ENCODE results near the gene COG4. TPM values are rescaled to one million over a fixed set of nuclear protein-coding genes. Genes with fewer than 3 reads are reported as not detected.

The COG4 gene
- total RNA-seq, 1 donor from 2014 or later: 48.4 TPM

DNA sequence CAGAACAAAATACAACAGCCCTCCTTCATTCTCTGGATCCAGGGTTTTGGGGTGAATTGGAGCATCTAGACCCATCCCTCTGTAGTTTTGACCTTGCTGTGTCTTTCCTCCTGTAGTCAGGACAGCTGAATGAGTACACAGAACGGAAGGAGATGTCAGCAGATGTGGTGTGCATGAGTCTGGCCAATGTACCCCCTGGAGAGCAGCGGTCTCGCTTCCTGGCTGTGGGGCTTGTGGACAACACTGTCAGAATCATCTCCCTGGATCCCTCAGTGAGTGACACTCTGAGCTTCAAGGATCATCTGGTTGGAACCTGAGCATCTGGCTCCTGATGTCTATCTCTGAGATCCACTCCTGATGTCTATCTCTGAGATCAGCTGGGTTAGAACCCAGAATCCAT lies 32.7 kb upstream of the COG4 start:
- no peaks in the 10 kb centered on the region for H3K9me3 Mint-ChIP-seq (ENCODE audit: low read depth)
- H3K27ac Mint-ChIP-seq (ENCODE audit: unreplicated experiment): no peak overlapping the region
- H3K27me3 Mint-ChIP-seq (ENCODE audit: low read depth): no peaks in the 10 kb centered on the region
- H3K36me3 Mint-ChIP-seq (ENCODE audit: low read depth): peaks cover 52% of the 10 kb centered on the region
- TF ChIP-seq, protein P1, sequence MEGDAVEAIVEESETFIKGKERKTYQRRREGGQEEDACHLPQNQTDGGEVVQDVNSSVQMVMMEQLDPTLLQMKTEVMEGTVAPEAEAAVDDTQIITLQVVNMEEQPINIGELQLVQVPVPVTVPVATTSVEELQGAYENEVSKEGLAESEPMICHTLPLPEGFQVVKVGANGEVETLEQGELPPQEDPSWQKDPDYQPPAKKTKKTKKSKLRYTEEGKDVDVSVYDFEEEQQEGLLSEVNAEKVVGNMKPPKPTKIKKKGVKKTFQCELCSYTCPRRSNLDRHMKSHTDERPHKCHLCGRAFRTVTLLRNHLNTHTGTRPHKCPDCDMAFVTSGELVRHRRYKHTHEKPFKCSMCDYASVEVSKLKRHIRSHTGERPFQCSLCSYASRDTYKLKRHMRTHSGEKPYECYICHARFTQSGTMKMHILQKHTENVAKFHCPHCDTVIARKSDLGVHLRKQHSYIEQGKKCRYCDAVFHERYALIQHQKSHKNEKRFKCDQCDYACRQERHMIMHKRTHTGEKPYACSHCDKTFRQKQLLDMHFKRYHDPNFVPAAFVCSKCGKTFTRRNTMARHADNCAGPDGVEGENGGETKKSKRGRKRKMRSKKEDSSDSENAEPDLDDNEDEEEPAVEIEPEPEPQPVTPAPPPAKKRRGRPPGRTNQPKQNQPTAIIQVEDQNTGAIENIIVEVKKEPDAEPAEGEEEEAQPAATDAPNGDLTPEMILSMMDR (IDR thresholded peaks at IDR 0.05): no peak
- H3K4me1 Mint-ChIP-seq (ENCODE audit: low read depth): peaks cover 30% of the 10 kb centered on the region
- DNase-seq (ENCODE audit: low spot score): no peak
- no peak overlapping the region for H3K4me3 Mint-ChIP-seq (ENCODE audit: unreplicated experiment)

DNA sequence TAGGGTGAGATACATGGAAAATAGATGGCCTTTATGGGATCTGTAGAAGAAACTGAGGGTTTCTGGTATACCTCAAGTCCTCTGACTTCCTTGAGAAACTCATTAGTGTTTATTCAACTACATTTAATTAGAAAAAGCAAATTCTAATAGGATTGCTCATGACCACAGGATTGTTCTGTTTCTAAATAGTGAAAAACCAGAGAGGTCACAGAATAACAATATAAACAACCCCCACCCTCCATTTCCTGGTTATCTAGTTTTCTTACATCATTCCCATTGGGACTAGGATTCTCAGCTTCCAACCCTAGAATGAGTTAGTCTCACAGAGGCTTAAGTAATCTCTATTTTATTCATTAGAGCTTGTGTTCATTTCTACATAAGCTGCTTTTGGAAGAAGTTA lies 30.3 kb upstream of the COG4 start:
- no peaks in the 10 kb centered on the region for H3K9me3 Mint-ChIP-seq (ENCODE audit: low read depth)
- H3K4me3 Mint-ChIP-seq (ENCODE audit: unreplicated experiment): no peak overlapping the region
- H3K27me3 Mint-ChIP-seq (ENCODE audit: low read depth): no peaks in the 10 kb centered on the region
- H3K4me1 Mint-ChIP-seq (ENCODE audit: low read depth): peaks cover 38% of the 10 kb centered on the region
- peak overlapping the region; percentile 82 for H3K27ac Mint-ChIP-seq (ENCODE audit: unreplicated experiment)
- TF ChIP-seq, protein P1 (IDR thresholded peaks at IDR 0.05): no peak
- DNase-seq (ENCODE audit: low spot score): no peak
- H3K36me3 Mint-ChIP-seq (ENCODE audit: low read depth): peaks cover 59% of the 10 kb centered on the region

DNA sequence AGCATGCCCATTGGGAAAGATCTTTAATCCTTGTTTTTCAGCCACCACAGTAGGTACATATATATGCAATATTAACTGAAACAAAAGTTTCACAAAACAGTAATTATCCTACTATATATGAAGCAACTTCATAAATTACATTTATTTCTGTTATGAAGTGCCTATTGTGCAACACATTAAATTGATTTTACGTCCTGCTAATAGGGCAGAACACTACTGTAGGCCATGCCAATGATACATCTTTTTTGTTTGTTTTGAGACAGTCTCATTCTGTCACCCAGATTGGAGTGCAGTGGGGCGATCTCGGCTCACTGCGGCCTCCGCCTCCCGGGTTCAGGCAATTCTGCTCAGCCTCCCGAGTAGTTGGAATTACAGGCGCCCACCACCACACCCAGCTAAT lies 29.3 kb upstream of the COG4 start:
- Mint-ChIP-seq H3K4me1 (ENCODE audit: low read depth) (peaks cover 40% of the 10 kb centered on the region), H3K27me3 (ENCODE audit: low read depth) (no peaks in the 10 kb centered on the region), H3K9me3 (ENCODE audit: low read depth) (no peaks in the 10 kb centered on the region)

DNA sequence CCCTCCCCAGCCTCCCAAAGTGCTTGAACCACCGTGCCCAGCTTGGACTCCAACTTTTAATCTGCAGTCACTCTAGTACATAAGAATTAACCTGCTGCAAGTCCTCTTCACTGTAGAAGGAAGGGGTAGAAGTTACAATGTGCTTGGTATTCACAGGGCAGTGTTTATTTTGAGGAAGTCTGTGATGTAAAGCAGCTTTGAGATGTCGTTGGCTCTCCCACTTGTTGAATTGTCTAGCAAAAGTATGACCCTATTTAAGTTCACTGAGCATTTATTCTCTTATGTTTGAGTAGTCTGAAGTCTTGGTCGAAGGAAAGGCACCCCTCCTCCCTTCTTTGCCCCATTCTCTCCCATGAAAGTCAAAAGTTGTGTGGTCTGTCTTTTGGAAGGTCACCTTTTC lies 28.4 kb upstream of the COG4 start:
- Mint-ChIP-seq H3K4me3 (ENCODE audit: unreplicated experiment) (no peak overlapping the region), H3K36me3 (ENCODE audit: low read depth) (peaks cover 56% of the 10 kb centered on the region), H3K27ac (ENCODE audit: unreplicated experiment) (peak overlapping the region; percentile 69), H3K9me3 (ENCODE audit: low read depth) (no peaks in the 10 kb centered on the region), H3K27me3 (ENCODE audit: low read depth) (no peaks in the 10 kb centered on the region), H3K4me1 (ENCODE audit: low read depth) (peaks cover 40% of the 10 kb centered on the region)
- TF ChIP-seq, protein P1 (IDR thresholded peaks at IDR 0.05): no peak
- DNase-seq (ENCODE audit: low spot score): no peak

More for the DNA sequence above, 29.3 kb upstream of the COG4 start:
- Mint-ChIP-seq H3K36me3 (ENCODE audit: low read depth) (peaks cover 64% of the 10 kb centered on the region), H3K27ac (ENCODE audit: unreplicated experiment) (no peak overlapping the region), H3K4me3 (ENCODE audit: unreplicated experiment) (no peak overlapping the region)
- no peak for DNase-seq (ENCODE audit: low spot score)
- TF ChIP-seq, protein P1 (IDR thresholded peaks at IDR 0.05): no peak

DNA sequence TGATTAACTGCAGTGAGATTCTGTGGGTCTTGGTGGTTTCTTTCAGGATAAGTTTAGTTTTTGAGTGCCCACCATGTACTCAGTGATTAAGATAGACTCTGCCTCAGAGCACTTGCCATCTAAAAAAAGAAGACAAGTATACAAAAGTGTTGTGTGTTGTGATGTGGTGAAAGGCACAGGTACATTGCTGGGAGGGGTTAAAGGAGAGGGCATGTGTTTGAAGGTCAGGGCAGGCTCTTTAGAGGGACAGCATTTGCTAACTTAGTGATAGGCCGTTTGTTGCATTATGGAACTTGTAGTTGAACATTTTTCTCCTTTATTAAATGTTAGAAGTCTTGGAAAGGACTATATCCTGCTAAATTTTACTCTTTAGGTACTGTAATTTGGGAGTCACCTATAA lies 26.7 kb upstream of the COG4 start:
- no peak overlapping the region for H3K4me3 Mint-ChIP-seq (ENCODE audit: unreplicated experiment)
- no peaks in the 10 kb centered on the region for H3K27me3 Mint-ChIP-seq (ENCODE audit: low read depth)
- no peaks in the 10 kb centered on the region for H3K9me3 Mint-ChIP-seq (ENCODE audit: low read depth)
- TF ChIP-seq, protein P1 (IDR thresholded peaks at IDR 0.05): no peak
- peaks cover 46% of the 10 kb centered on the region for H3K36me3 Mint-ChIP-seq (ENCODE audit: low read depth)
- peak overlapping the region; percentile 58 for H3K27ac Mint-ChIP-seq (ENCODE audit: unreplicated experiment)
- DNase-seq (ENCODE audit: low spot score): no peak
- H3K4me1 Mint-ChIP-seq (ENCODE audit: low read depth): peaks cover 34% of the 10 kb centered on the region

Data from chondrocyte (in vitro differentiated cells).